HG03571 (cell line): ENCODE results near the gene NFX1.
"Not testable (repeated sequence)": the region's sequence is repeated elsewhere in the genome, so short reads cannot be mapped to it uniquely, and the experiment has no call there.

ENCODE experiments used
- ATAC-seq: cut with Tn5 transposase; IDR thresholded peaks from one replicate; pipeline ENCODE4 v1.9.1; 2021; ENCODE audit not compliant: unreplicated experiment

NFX1 gene

GRCh38 chr9:33385979-33386640 lies 95.8 kb downstream of the NFX1 start:
- ATAC-seq: not testable (repeated sequence)

- ATAC-seq: not testable (repeated sequence)
Measured at GRCh38 chr9:33386641-33386996, 96.3 kb downstream of the NFX1 start.

- not testable (repeated sequence) for ATAC-seq
Measured at GRCh38 chr9:33386998-33387397, 96.7 kb downstream of the NFX1 start.

- no peak for ATAC-seq
Measured at GRCh38 chr9:33388110-33388994, 98.0 kb downstream of the NFX1 start.

- not testable (repeated sequence) for ATAC-seq
Measured at GRCh38 chr9:33391111-33391771, 100.9 kb downstream of the NFX1 start.

GRCh38 chr9:33392591-33393021 lies 102.3 kb downstream of the NFX1 start:
- ATAC-seq: not testable (repeated sequence)

GRCh38 chr9:33393581-33393980 lies 103.3 kb downstream of the NFX1 start:
- no peak for ATAC-seq

- ATAC-seq: not testable (repeated sequence)
Measured at GRCh38 chr9:33393986-33394385, 103.7 kb downstream of the NFX1 start.

GRCh38 chr9:33395159-33395879 lies 105.0 kb downstream of the NFX1 start:
- ATAC-seq: not testable (repeated sequence)

GRCh38 chr9:33397801-33398200 lies 107.5 kb downstream of the NFX1 start:
- ATAC-seq: not testable (repeated sequence)

GRCh38 chr9:33399047-33399446 lies 108.7 kb downstream of the NFX1 start:
- not testable (repeated sequence) for ATAC-seq

GRCh38 chr9:33401809-33402208 lies 111.5 kb downstream of the NFX1 start:
- not testable (repeated sequence) for ATAC-seq

- not testable (repeated sequence) for ATAC-seq
Measured at GRCh38 chr9:33402371-33402770, 112.1 kb downstream of the NFX1 start, which contains the start of gene AQP7. TSS of gene AQP7 (minus strand) at chr9:33402568. CDS start at chr9:33401262, 1,306 bp downstream.

- ATAC-seq: no peak
Measured at GRCh38 chr9:33403941-33404787, 113.8 kb downstream of the NFX1 start.

GRCh38 chr9:33404788-33405362 lies 114.6 kb downstream of the NFX1 start:
- ATAC-seq: no peak

- no peak for ATAC-seq
Measured at GRCh38 chr9:33407061-33407460, 116.7 kb downstream of the NFX1 start.

GRCh38 chr9:33408087-33408486 lies 117.8 kb downstream of the NFX1 start:
- no peak for ATAC-seq

GRCh38 chr9:33414268-33414667 lies 124.0 kb downstream of the NFX1 start:
- ATAC-seq: no peak

GRCh38 chr9:33414889-33415500 lies 124.7 kb downstream of the NFX1 start:
- ATAC-seq: no peak
